OCI-LY7 (cell line): ENCODE results near the gene HTR1E.

ENCODE experiments used
- EZH2phosphoT487 ChIP-seq: fragments of 200-600 bp; sonication (generic); IDR thresholded peaks from 2 replicates; pipeline ENCODE4 v1.6.1; 2018; ENCODE audit warnings: low read depth, borderline replicate concordance, mild to moderate bottlenecking, mixed run types, antibody characterized with exemption, low read length, moderate library complexity, mixed read lengths
- TF ChIP-seq, protein P1 (sequence below): fragments of 200-600 bp; sonication (generic); conservative IDR thresholded peaks from 2 replicates; pipeline ENCODE4 v1.5.1; 2014; ENCODE audit warnings: mild to moderate bottlenecking, antibody characterized with exemption, low read length, moderate library complexity, mixed read lengths

GRCh38 chr6:87040729-87041128 is 103.4 kb downstream of the HTR1E start:
- TF ChIP-seq, protein P1, sequence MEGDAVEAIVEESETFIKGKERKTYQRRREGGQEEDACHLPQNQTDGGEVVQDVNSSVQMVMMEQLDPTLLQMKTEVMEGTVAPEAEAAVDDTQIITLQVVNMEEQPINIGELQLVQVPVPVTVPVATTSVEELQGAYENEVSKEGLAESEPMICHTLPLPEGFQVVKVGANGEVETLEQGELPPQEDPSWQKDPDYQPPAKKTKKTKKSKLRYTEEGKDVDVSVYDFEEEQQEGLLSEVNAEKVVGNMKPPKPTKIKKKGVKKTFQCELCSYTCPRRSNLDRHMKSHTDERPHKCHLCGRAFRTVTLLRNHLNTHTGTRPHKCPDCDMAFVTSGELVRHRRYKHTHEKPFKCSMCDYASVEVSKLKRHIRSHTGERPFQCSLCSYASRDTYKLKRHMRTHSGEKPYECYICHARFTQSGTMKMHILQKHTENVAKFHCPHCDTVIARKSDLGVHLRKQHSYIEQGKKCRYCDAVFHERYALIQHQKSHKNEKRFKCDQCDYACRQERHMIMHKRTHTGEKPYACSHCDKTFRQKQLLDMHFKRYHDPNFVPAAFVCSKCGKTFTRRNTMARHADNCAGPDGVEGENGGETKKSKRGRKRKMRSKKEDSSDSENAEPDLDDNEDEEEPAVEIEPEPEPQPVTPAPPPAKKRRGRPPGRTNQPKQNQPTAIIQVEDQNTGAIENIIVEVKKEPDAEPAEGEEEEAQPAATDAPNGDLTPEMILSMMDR = no peak
- no peak for TF ChIP-seq EZH2phosphoT487
